HL-60 (cell line): Measurements from ENCODE around the gene MEPCE.

Experiments used
- DNase-seq, 2 experiments: peaks; one replicate each; pipeline ENCODE4 v3.0.0-alpha.2; 2010 to 2020; ENCODE audit warnings: low read depth in 1 of 2, low spot score in 1 of 2
- H3K27ac ChIP-seq: fragments of 250-450 bp; sonication (Bioruptor Pico); replicated peaks from 2 replicates; pipeline ENCODE4 v1.5.1; 2020; ENCODE audit warnings: mild to moderate bottlenecking, moderate library complexity
- H3K27me3 ChIP-seq: fragments of 250-450 bp; sonication (Bioruptor Pico); 2 replicates; pipeline ENCODE4 v1.5.1; 2021; ENCODE audit warnings: mild to moderate bottlenecking, moderate library complexity; ENCODE audit not compliant: insufficient read depth, poor library complexity, severe bottlenecking
- H3K4me3 ChIP-seq: replicated peaks from 2 replicates; pipeline ENCODE4 v1.5.1; 2011; ENCODE audit warnings: mild to moderate bottlenecking, control low read depth, low read length; ENCODE audit not compliant: insufficient read depth
- CTCF ChIP-seq: IDR thresholded peaks from one replicate; pipeline ENCODE4 v1.5.1; 2011; ENCODE audit warnings: low read length, control low read depth, inconsistent platforms; ENCODE audit not compliant: insufficient read depth
- GABPA ChIP-seq: IDR thresholded peaks from 2 replicates; pipeline ENCODE4 v1.6.1; 2012; ENCODE audit warnings: low read depth
- POLR2AphosphoS5 ChIP-seq: IDR thresholded peaks from 2 replicates; pipeline ENCODE4 v1.6.1; 2012; ENCODE audit warnings: low read depth
- REST ChIP-seq: IDR thresholded peaks from 2 replicates; pipeline ENCODE4 v1.6.1; 2012; ENCODE audit warnings: low read depth; ENCODE audit not compliant: insufficient replicate concordance
- SPI1 ChIP-seq: IDR thresholded peaks from 2 replicates; pipeline ENCODE4 v1.6.1; 2012; ENCODE audit warnings: low read depth, mild to moderate bottlenecking, borderline replicate concordance

MEPCE gene

GRCh38 chr7:100400041-100400440 lies 29.6 kb upstream of the MEPCE start:
- H3K4me3 ChIP-seq: no peak overlapping the region
- no peaks in the 10 kb centered on the region for H3K27me3 ChIP-seq
- no peak for DNase-seq
- H3K27ac ChIP-seq: no peak overlapping the region
- TF ChIP-seq CTCF (no peak), GABPA (no peak), SPI1 (no peak), REST (no peak), POLR2AphosphoS5 (no peak)

- no peaks in the 10 kb centered on the region for H3K27me3 ChIP-seq
- no peak for DNase-seq
- no peak overlapping the region for H3K27ac ChIP-seq
- H3K4me3 ChIP-seq: no peak overlapping the region
- TF ChIP-seq REST (no peak), CTCF (no peak), SPI1 (no peak), GABPA (no peak)
These were observed 29.0 kb upstream of the MEPCE start for GRCh38 chr7:100400656-100401055.

- H3K27ac ChIP-seq: no peak overlapping the region
- TF ChIP-seq GABPA (no peak), POLR2AphosphoS5 (no peak), REST (no peak), SPI1 (no peak), CTCF (no peak)
- no peaks in the 10 kb centered on the region for H3K27me3 ChIP-seq
- no peak overlapping the region for H3K4me3 ChIP-seq
- DNase-seq: no peak
These were observed 27.8 kb upstream of the MEPCE start for GRCh38 chr7:100401811-100402210.
